HEK293 (cell line): ENCODE results near the gene RSBN1L.

Source experiments
- CTCF ChIA-PET: fragments of 350-600 bp; formaldehyde crosslinking; extraction: SDS; loops from one replicate; lab custom pipeline; 2021; ENCODE audit warnings: antibody characterized with exemption; lab: Yijun Ruan, JAX
- POLR2A ChIA-PET: fragments of 300-600 bp; formaldehyde crosslinking; extraction: SDS; loops from one replicate; lab custom pipeline; 2020; ENCODE audit warnings: antibody characterized with exemption, inconsistent platforms; lab: Yijun Ruan, JAX
- H3K27ac ChIP-seq: fragments of 200-500 bp; sonication (Bioruptor generic); 2 replicates; pipeline ENCODE4 v1.5.1; 2014; ENCODE audit warnings: low read depth, low read length, control low read depth, inconsistent platforms; ENCODE audit errors: extremely low read depth
- H3K36me3 ChIP-seq, 2 experiments: fragments of 200-500 bp in 1 of 2; sonication (Bioruptor generic) in 1 of 2; 1 replicate in 1 of 2; 2 replicates in 1 of 2; pipeline ENCODE4 v1.5.1; 2014 to 2017; ENCODE audit warnings: inconsistent platforms in 2 of 2, low read length in 2 of 2; ENCODE audit not compliant: control insufficient read depth in 2 of 2, insufficient read depth in 1 of 2
- H3K4me1 ChIP-seq: fragments of 200-500 bp; sonication (Bioruptor generic); 2 replicates; pipeline ENCODE4 v1.5.1; 2014; ENCODE audit warnings: mild to moderate bottlenecking, low read length, inconsistent platforms; ENCODE audit not compliant: control insufficient read depth, insufficient read depth
- H3K4me3 ChIP-seq: 2 replicates; pipeline ENCODE4 v1.5.1; 2011; ENCODE audit warnings: low read depth, mild to moderate bottlenecking, control low read depth, low read length, moderate library complexity
- H3K9me3 ChIP-seq: fragments of 200-500 bp; sonication (Bioruptor generic); 2 replicates; pipeline ENCODE4 v1.5.1; 2014; ENCODE audit warnings: low read depth, low read length, inconsistent platforms; ENCODE audit not compliant: control insufficient read depth, insufficient read depth
- ATF2 ChIP-seq: fragments of 450-650 bp; formaldehyde crosslinking; IDR thresholded peaks from 2 replicates; pipeline ENCODE4 v1.5.1; 2016; ENCODE audit warnings: missing biosample characterization, missing genetic modification characterization, low read depth
- BCL11B ChIP-seq: fragments of 450-650 bp; formaldehyde crosslinking; IDR thresholded peaks from 2 replicates; pipeline ENCODE4 v1.5.1; 2016; ENCODE audit warnings: low read depth, missing biosample characterization, missing genetic modification characterization
- ELK4 ChIP-seq: IDR thresholded peaks from 2 replicates; pipeline ENCODE4 v1.6.1; 2011; ENCODE audit warnings: mild to moderate bottlenecking, low read depth, low read length, borderline replicate concordance
- GFI1B ChIP-seq: fragments of 450-650 bp; formaldehyde crosslinking; IDR thresholded peaks from 2 replicates; pipeline ENCODE4 v1.5.1; 2016; ENCODE audit warnings: missing biosample characterization, missing genetic modification characterization
- HOXC10 ChIP-seq: sonication (generic); formaldehyde crosslinking; IDR thresholded peaks from 2 replicates; pipeline ENCODE4 v1.8.1; 2023; ENCODE audit warnings: mild to moderate bottlenecking, missing genetic modification reagents
- KLF8 ChIP-seq: fragments of 450-650 bp; formaldehyde crosslinking; IDR thresholded peaks from 2 replicates; pipeline ENCODE4 v1.5.1; 2016; ENCODE audit warnings: missing biosample characterization, missing genetic modification characterization
- KLF9 ChIP-seq: fragments of 450-650 bp; formaldehyde crosslinking; IDR thresholded peaks from 2 replicates; pipeline ENCODE4 v1.5.1; 2016; ENCODE audit warnings: missing biosample characterization, missing genetic modification characterization, low read depth
- PRDM10 ChIP-seq: fragments of 450-650 bp; formaldehyde crosslinking; IDR thresholded peaks from 2 replicates; pipeline ENCODE4 v1.5.1; 2016; ENCODE audit warnings: missing biosample characterization, missing genetic modification characterization
- SCRT1 ChIP-seq: fragments of 450-650 bp; formaldehyde crosslinking; IDR thresholded peaks from 2 replicates; pipeline ENCODE4 v1.5.1; 2016; ENCODE audit warnings: missing biosample characterization, missing genetic modification characterization, borderline replicate concordance
- SCRT2 ChIP-seq: fragments of 450-650 bp; formaldehyde crosslinking; IDR thresholded peaks from 2 replicates; pipeline ENCODE4 v1.5.1; 2016; ENCODE audit warnings: missing biosample characterization, missing genetic modification characterization
- ZBTB17 ChIP-seq: fragments of 450-650 bp; formaldehyde crosslinking; IDR thresholded peaks from 2 replicates; pipeline ENCODE4 v1.5.1; 2016; ENCODE audit warnings: missing biosample characterization, missing genetic modification characterization
- ZBTB8A ChIP-seq: fragments of 450-650 bp; formaldehyde crosslinking; IDR thresholded peaks from 2 replicates; pipeline ENCODE4 v1.5.1; 2016; ENCODE audit warnings: missing biosample characterization, missing genetic modification characterization
- ZFP37 ChIP-seq: fragments of 450-650 bp; formaldehyde crosslinking; IDR thresholded peaks from 2 replicates; pipeline ENCODE4 v1.5.1; 2016; ENCODE audit warnings: missing biosample characterization, missing genetic modification characterization
- ZFP41 ChIP-seq: fragments of 450-650 bp; formaldehyde crosslinking; IDR thresholded peaks from 2 replicates; pipeline ENCODE4 v1.5.1; 2016; ENCODE audit warnings: missing biosample characterization, missing genetic modification characterization, borderline replicate concordance
- ZFP69B ChIP-seq: fragments of 450-650 bp; formaldehyde crosslinking; IDR thresholded peaks from 2 replicates; pipeline ENCODE4 v1.5.1; 2016; ENCODE audit warnings: missing biosample characterization, missing genetic modification characterization
- ZNF202 ChIP-seq: fragments of 450-650 bp; formaldehyde crosslinking; IDR thresholded peaks from 2 replicates; pipeline ENCODE4 v1.5.1; 2016; ENCODE audit warnings: missing biosample characterization, missing genetic modification characterization, borderline replicate concordance
- ZNF335 ChIP-seq: fragments of 450-650 bp; formaldehyde crosslinking; conservative IDR thresholded peaks from 2 replicates; pipeline ENCODE4 v1.5.1; 2016; ENCODE audit warnings: missing biosample characterization, missing genetic modification characterization
- ZNF514 ChIP-seq: fragments of 450-650 bp; formaldehyde crosslinking; IDR thresholded peaks from 2 replicates; pipeline ENCODE4 v1.5.1; 2016; ENCODE audit warnings: missing biosample characterization, missing genetic modification characterization
- ZNF664 ChIP-seq: fragments of 450-650 bp; formaldehyde crosslinking; IDR thresholded peaks from 2 replicates; pipeline ENCODE4 v1.5.1; 2016; ENCODE audit warnings: missing biosample characterization, missing genetic modification characterization
- ZNF677 ChIP-seq: fragments of 450-650 bp; IDR thresholded peaks from 2 replicates; pipeline ENCODE4 v1.5.0; 2018; ENCODE audit warnings: missing biosample characterization, mild to moderate bottlenecking, missing genetic modification characterization, moderate library complexity
- ZNF701 ChIP-seq: fragments of 450-650 bp; formaldehyde crosslinking; IDR thresholded peaks from 2 replicates; pipeline ENCODE4 v1.5.1; 2016; ENCODE audit warnings: missing biosample characterization, missing genetic modification characterization
- ZNF768 ChIP-seq: fragments of 450-650 bp; formaldehyde crosslinking; IDR thresholded peaks from 2 replicates; pipeline ENCODE4 v1.5.1; 2018; ENCODE audit warnings: missing biosample characterization, mild to moderate bottlenecking, missing genetic modification characterization
- ZSCAN23 ChIP-seq: fragments of 450-650 bp; formaldehyde crosslinking; IDR thresholded peaks from 2 replicates; pipeline ENCODE4 v1.5.1; 2016; ENCODE audit warnings: missing biosample characterization, missing genetic modification characterization
- ZXDB ChIP-seq: fragments of 450-650 bp; formaldehyde crosslinking; IDR thresholded peaks from 2 replicates; pipeline ENCODE4 v1.5.1; 2016; ENCODE audit warnings: missing biosample characterization, missing genetic modification characterization
- TF ChIP-seq, protein P1 (sequence below): fragments of 450-650 bp; formaldehyde crosslinking; IDR thresholded peaks from 2 replicates; pipeline ENCODE4 v1.5.1; 2016; ENCODE audit warnings: missing biosample characterization, missing genetic modification characterization

RSBN1L gene

GRCh38 chr7:77824636-77825035 lies 128.4 kb downstream of the RSBN1L start (continued):
- TF ChIP-seq ZNF335: no peak
- TF ChIP-seq SCRT2 (tag by site-specific recombination): no peak

DNA sequence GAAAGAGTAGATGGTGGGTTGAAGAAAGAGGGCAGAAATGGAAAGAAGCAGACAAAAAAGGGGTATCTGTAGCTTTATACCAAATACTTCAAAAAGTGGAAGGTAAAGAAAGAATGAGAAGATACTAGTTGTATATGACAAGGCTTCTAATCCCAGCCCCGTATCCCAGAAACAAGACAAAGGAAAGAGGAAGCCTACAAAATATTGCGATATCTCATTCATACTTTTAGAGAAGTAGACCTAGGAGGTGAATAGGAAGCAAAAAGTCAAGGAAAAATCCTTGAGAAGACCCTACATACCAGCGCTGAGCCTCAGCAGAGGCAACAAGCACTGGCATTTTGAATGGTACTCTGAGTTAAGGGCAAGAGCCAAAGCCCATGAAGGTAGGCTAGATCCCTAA lies 128.9 kb downstream of the RSBN1L start:
- Histone ChIP-seq H3K27ac (no peak overlapping the region), H3K4me3 (no peak overlapping the region), H3K9me3 (no peaks in the 10 kb centered on the region), H3K4me1 (no peaks in the 10 kb centered on the region), H3K36me3 (no peaks in the 10 kb centered on the region; a peak in 1 of 3 replicates)
- TF ChIP-seq GFI1B: no peak
- TF ChIP-seq KLF9 (tag by site-specific recombination): no peak
- no peak for TF ChIP-seq ZBTB8A (tag by site-specific recombination)
- no peak for TF ChIP-seq ZNF335
- no peak for TF ChIP-seq ZSCAN23 (tag by site-specific recombination)
- TF ChIP-seq ZNF664: no peak
- no peak for TF ChIP-seq BCL11B (tag by site-specific recombination)
- no peak for TF ChIP-seq KLF8
- TF ChIP-seq ZFP69B (tag by site-specific recombination): no peak
- TF ChIP-seq ZBTB17: no peak
- TF ChIP-seq ZXDB (tag by site-specific recombination): no peak
- no peak for TF ChIP-seq SCRT1 (tag by site-specific recombination)
- TF ChIP-seq ZNF677 (tag by site-specific recombination): no peak
- no peak for TF ChIP-seq ZNF701
- no peak for TF ChIP-seq ZFP37
- TF ChIP-seq ELK4: no peak
- TF ChIP-seq PRDM10 (tag by site-specific recombination): no peak
- TF ChIP-seq HOXC10 (CRISPR knock-in tag): no peak
- no peak for TF ChIP-seq ZNF768 (tag by site-specific recombination)
- ChIA-PET POLR2A (no interaction called here), CTCF (no interaction called here)

GRCh38 chr7:77826300-77826699 lies 130.0 kb downstream of the RSBN1L start:
- Histone ChIP-seq H3K9me3 (no peaks in the 10 kb centered on the region), H3K27ac (no peak overlapping the region), H3K4me1 (no peaks in the 10 kb centered on the region), H3K36me3 (no peaks in the 10 kb centered on the region; a peak in 1 of 3 replicates), H3K4me3 (no peak overlapping the region)
- CTCF ChIA-PET: no interaction called here
- TF ChIP-seq ATF2 (tag by site-specific recombination) (no peak), ZNF514 (tag by site-specific recombination) (no peak), ZBTB8A (tag by site-specific recombination) (no peak), ZNF202 (tag by site-specific recombination) (no peak), ZFP41 (tag by site-specific recombination) (no peak)
- TF ChIP-seq, protein P1, sequence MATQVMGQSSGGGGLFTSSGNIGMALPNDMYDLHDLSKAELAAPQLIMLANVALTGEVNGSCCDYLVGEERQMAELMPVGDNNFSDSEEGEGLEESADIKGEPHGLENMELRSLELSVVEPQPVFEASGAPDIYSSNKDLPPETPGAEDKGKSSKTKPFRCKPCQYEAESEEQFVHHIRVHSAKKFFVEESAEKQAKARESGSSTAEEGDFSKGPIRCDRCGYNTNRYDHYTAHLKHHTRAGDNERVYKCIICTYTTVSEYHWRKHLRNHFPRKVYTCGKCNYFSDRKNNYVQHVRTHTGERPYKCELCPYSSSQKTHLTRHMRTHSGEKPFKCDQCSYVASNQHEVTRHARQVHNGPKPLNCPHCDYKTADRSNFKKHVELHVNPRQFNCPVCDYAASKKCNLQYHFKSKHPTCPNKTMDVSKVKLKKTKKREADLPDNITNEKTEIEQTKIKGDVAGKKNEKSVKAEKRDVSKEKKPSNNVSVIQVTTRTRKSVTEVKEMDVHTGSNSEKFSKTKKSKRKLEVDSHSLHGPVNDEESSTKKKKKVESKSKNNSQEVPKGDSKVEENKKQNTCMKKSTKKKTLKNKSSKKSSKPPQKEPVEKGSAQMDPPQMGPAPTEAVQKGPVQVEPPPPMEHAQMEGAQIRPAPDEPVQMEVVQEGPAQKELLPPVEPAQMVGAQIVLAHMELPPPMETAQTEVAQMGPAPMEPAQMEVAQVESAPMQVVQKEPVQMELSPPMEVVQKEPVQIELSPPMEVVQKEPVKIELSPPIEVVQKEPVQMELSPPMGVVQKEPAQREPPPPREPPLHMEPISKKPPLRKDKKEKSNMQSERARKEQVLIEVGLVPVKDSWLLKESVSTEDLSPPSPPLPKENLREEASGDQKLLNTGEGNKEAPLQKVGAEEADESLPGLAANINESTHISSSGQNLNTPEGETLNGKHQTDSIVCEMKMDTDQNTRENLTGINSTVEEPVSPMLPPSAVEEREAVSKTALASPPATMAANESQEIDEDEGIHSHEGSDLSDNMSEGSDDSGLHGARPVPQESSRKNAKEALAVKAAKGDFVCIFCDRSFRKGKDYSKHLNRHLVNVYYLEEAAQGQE: peak; percentile 85
- POLR2A ChIA-PET: no interaction called here
